Measurements from ENCODE around the gene NOSIP.

The NOSIP gene

DNA sequence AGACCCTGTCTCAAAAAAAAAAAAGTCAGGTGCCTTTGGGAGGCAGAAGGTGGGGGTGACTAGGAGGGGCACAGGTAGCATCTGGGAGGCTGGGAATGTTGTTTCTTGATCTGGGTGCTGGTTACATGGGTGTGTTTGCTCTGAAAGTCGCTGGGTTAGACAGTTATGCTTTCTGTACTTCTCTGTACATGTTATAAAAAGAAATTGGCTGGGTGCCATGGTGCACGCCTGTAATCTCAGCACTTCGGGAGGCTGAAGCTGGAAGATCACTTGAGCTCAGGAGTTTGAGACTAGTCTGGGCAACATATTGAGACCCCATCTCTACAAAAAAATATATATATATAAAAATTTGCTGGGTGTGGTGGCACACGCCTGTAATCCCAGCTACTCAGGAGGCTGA is 15.1 kb downstream of the NOSIP start:
- TF ChIP-seq CTCF (IDR thresholded peaks at IDR 0.05): no peak

GRCh38 chr19:49564616-49565045 is 15.7 kb downstream of the NOSIP start:
- TF ChIP-seq CTCF (IDR thresholded peaks at IDR 0.05): no peak

- no peak for TF ChIP-seq CTCF (IDR thresholded peaks at IDR 0.05)
These were observed 19.9 kb downstream of the NOSIP start for GRCh38 chr19:49560358-49560900.

DNA sequence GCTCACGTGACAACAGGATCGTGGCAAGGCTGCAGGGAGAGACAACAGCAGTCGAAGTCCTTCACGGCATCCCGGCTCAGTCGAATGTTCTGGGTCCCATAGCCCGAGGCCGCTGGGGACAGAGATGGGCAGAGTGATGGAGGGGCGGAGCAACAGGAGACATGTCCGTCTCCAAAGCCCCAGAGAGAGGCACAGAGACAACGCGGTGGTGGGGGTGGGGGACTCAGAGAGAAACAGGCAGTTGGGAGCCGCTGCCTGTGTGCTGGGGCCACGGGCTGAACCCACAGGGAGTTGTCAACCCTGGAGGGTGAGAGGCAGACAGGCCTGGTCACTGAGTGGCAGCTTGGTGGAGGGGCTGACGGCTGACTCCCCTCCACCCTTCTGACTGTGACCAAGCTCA is 20.4 kb downstream of the NOSIP start:
- no peak for TF ChIP-seq CTCF (IDR thresholded peaks at IDR 0.05)

- no peak for TF ChIP-seq CTCF (IDR thresholded peaks at IDR 0.05)
These were observed 20.9 kb downstream of the NOSIP start for GRCh38 chr19:49559443-49559842.

DNA sequence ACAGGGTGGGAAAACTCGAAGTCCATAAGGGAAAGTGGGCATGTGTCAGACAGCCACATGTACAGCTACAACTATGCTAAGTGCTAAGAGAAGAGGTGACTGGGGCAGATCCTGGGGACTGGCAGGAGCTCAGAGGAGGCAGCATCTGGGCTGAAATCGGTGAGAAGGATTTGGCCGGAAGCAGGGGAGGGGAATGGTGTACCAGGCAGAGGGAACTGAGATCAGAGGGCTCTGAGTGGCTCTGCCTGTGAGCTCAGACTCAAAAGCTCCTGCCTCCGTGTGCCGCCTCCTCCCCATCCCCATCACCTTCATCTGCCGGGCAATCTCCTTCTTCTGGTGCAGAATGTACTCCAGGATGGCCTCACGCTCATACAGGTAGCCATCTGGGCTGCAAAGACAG is 21.8 kb downstream of the NOSIP start:
- TF ChIP-seq CTCF (IDR thresholded peaks at IDR 0.05): no peak

DNA sequence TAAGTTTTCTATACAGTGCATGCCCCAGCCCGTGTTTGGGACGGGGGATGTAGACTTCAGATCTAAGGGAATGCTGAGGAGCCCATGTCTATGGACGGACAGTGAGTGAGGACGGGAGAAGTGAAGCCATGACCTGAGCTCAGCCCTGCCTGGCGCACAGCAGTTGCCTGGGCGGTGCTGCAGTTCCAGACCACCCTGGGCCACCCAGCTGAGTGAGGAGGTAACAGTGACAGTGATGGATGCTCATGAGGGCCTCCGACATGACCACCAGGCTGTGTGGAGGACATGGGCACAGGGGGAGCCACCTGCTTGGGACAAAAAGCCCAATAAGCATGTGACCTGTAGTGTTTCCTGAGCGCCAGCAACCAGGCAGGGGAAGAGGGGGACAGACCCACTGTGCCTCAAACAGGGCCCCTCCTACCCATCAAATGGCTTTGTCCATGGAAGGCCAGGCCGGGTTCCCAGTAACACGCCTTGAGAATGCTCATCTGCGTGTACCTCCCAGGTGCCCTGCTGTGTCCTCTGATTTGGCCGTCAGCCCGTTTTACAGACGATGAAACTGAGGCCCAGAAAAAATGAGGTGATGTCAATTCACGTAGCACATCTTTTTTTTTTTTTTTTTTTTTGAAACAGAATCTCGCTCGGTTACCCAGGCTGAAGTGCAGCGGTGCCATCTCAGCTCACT is 22.6 kb downstream of the NOSIP start:
- no peak for TF ChIP-seq CTCF (IDR thresholded peaks at IDR 0.05)
